K562 (cell line): ENCODE measurements around the gene ZNF607. TPM values are rescaled to one million over a fixed set of nuclear protein-coding genes. Genes with fewer than 3 reads are reported as not detected.

Source experiments
- ATF3 ChIP-seq, 2 experiments: fragments of 450-650 bp in 1 of 2; sonication (generic) in 1 of 2; formaldehyde crosslinking in 1 of 2; IDR thresholded peaks in 1 of 2; conservative IDR thresholded peaks in 1 of 2; 2 replicates each; pipeline versions ENCODE4 v1.6.1 to v1.8.1; 2016 to 2023; ENCODE audit warnings: mild to moderate bottlenecking in 2 of 2, moderate library complexity in 2 of 2, inconsistent platforms in 1 of 2, missing genetic modification reagents in 1 of 2
- CHAMP1 ChIP-seq: fragments of 450-650 bp; IDR thresholded peaks from 2 replicates; pipeline ENCODE4 v1.6.1; 2016; ENCODE audit warnings: mild to moderate bottlenecking
- DACH1 ChIP-seq: fragments of 450-650 bp; IDR thresholded peaks from 2 replicates; pipeline ENCODE4 v1.6.1; 2018; ENCODE audit not compliant: partially characterized antibody
- DNMT1 ChIP-seq: fragments of 450-650 bp; IDR thresholded peaks from 2 replicates; pipeline ENCODE4 v1.6.1; 2016; ENCODE audit warnings: antibody characterized with exemption, mild to moderate bottlenecking
- GABPA ChIP-seq: fragments of 200-800 bp; sonication (Bioruptor generic); conservative IDR thresholded peaks from 2 replicates; pipeline ENCODE4 v1.6.1; 2016; ENCODE audit warnings: low read depth, missing genetic modification characterization, missing compliant biosample characterization
- MAFF ChIP-seq: IDR thresholded peaks from 2 replicates; pipeline ENCODE4 v1.6.1; 2012; ENCODE audit warnings: low read length, improper control_type of control experiment
- MCM5 ChIP-seq: fragments of 450-650 bp; IDR thresholded peaks from 2 replicates; pipeline ENCODE4 v1.6.1; 2016; ENCODE audit warnings: low read depth
- MTA2 ChIP-seq: fragments of 450-650 bp; IDR thresholded peaks from 2 replicates; pipeline ENCODE4 v1.6.1; 2016; ENCODE audit warnings: low read depth
- NELFE ChIP-seq: IDR thresholded peaks from 2 replicates; pipeline ENCODE4 v1.6.1; 2011; ENCODE audit warnings: mild to moderate bottlenecking; ENCODE audit not compliant: insufficient read depth, insufficient read length
- NFRKB ChIP-seq: fragments of 450-650 bp; IDR thresholded peaks from 2 replicates; pipeline ENCODE4 v1.6.1; 2016; ENCODE audit warnings: low read depth
- NUFIP1 ChIP-seq: fragments of 450-650 bp; IDR thresholded peaks from 2 replicates; pipeline ENCODE4 v1.6.1; 2018; ENCODE audit not compliant: partially characterized antibody
- POLR2AphosphoS5 ChIP-seq: IDR thresholded peaks from 2 replicates; pipeline ENCODE4 v1.6.1; 2011; ENCODE audit warnings: mild to moderate bottlenecking, low read depth, low read length, moderate library complexity; ENCODE audit not compliant: control insufficient read depth, insufficient read depth
- RFX5 ChIP-seq: IDR thresholded peaks from 2 replicates; pipeline ENCODE4 v1.6.1; 2011; ENCODE audit warnings: low read depth, mild to moderate bottlenecking, improper control_type of control experiment, low read length
- TAF1 ChIP-seq: IDR thresholded peaks from 2 replicates; pipeline ENCODE4 v1.6.1; 2011; ENCODE audit warnings: mild to moderate bottlenecking, low read length, moderate library complexity; ENCODE audit not compliant: insufficient read depth, control insufficient read depth, severe bottlenecking; ENCODE audit errors: extremely low read depth
- USF2 ChIP-seq: sonication (generic); formaldehyde crosslinking; IDR thresholded peaks from 2 replicates; pipeline ENCODE4 v1.5.0; 2020; ENCODE audit warnings: missing genetic modification reagents
- ZBED1 ChIP-seq: IDR thresholded peaks from 2 replicates; pipeline ENCODE4 v1.6.1; 2014
- ZNF408 ChIP-seq: fragments of 250-450 bp; sonication (Bioruptor Pico); IDR thresholded peaks from 2 replicates; pipeline ENCODE4 v1.4.0; 2020; ENCODE audit warnings: low read depth, mild to moderate bottlenecking, moderate library complexity
- ZNF76 ChIP-seq: fragments of 250-450 bp; sonication (Bioruptor Pico); IDR thresholded peaks from 2 replicates; pipeline ENCODE4 v1.4.0; 2020; ENCODE audit warnings: mild to moderate bottlenecking, moderate library complexity, borderline replicate concordance
- polyA plus RNA-seq, 8 experiments: library from polyadenylated mRNA; depleted of rRNA in 4 of 8; stranded (reverse) in 5 of 8; unstranded in 3 of 8; fragments of >200 nt; fragmentation: Nextera tagmentation in 2 of 8; fragmentation: Illumina TruSeq in 1 of 8; extraction: Ambion mirVana in 2 of 8; extraction: Trizol in 1 of 8; gene quantifications; 2 replicates each; pipeline versions ENCODE4 v1.2.1 to v1.2.3, GENCODE V29; 2011 to 2014; ENCODE audit warnings: inconsistent platforms in 1 of 8, missing spikeins in 1 of 8
- total RNA-seq, 7 experiments: library from RNA; depleted of rRNA in 6 of 7; stranded (reverse); fragments of >200 nt in 6 of 7; fragmentation: Illumina TruSeq in 2 of 7; extraction: Trizol in 2 of 7; gene quantifications; 2 replicates each; pipeline versions ENCODE4 v1.2.1 to v1.2.3, GENCODE V29; 2011 to 2021; ENCODE audit warnings: low replicate concordance in 1 of 7

ZNF607 gene
- total and polyA plus RNA-seq, 9 of the 15 experiments (the other 6 are each of a cell fraction or from before 2014, with no cell fraction given) = 0.65 to 5.1 (median 3.6) TPM

- TF ChIP-seq DNMT1 (no peak), ZNF76 (CRISPR knock-in tag) (no peak), MCM5 (no peak), NUFIP1 (no peak), ATF3 (IDR thresholded peaks at IDR 0.05) (no peak), ATF3 (CRISPR knock-in tag; conservative IDR thresholded peaks at IDR 0.05) (no peak), POLR2AphosphoS5 (no peak), ZNF408 (CRISPR knock-in tag) (no peak), RFX5 (no peak), TAF1 (no peak), USF2 (CRISPR knock-in tag) (peak; percentile 57), MTA2 (no peak), ZBED1 (no peak), NELFE (no peak), DACH1 (no peak), MAFF (no peak; the same call in 1 of the 2 replicates), CHAMP1 (0 out of 2 replicates have a peak, but pooled peaks have one; percentile 15), NFRKB (no peak), GABPA (0 out of 2 replicates have a peak, but pooled peaks have one; percentile 48)
These were observed 63.7 kb downstream of the ZNF607 start (continued) for GRCh38 chr19:37655689-37656371.
